Caco-2 (cell line): ENCODE measurements around the gene SLC6A7. TPM values are rescaled to one million over a fixed set of nuclear protein-coding genes. Genes with fewer than 3 reads are reported as not detected.

Experiments used
- BruUV-seq: library from RNA; stranded (reverse); fragments of 400-500 nt; replicated peaks from 2 replicates; lab custom pipeline; 2021; lab: Mats Ljungman, UMichigan
- CTCF ChIA-PET: fragments of 300-600 bp; sonication (Branson Sonifier 250); formaldehyde crosslinking; loops from one replicate; lab custom pipeline; 2022; ENCODE audit warnings: antibody characterized with exemption; lab: Charles Lee
- POLR2A ChIA-PET: fragments of 300-600 bp; sonication (Branson Sonifier 250); formaldehyde crosslinking; loops from one replicate; lab custom pipeline; 2022; ENCODE audit warnings: antibody characterized with exemption; lab: Charles Lee
- DNase-seq, 2 experiments: peaks; one replicate each; pipeline versions ENCODE4 v3.0.0 to v3.0.0-alpha.2; 2020 to 2022
- H3K27me3 ChIP-seq: replicated peaks from 2 replicates; pipeline ENCODE4 v1.6.0; 2011; ENCODE audit warnings: low read length; ENCODE audit not compliant: control insufficient read depth, insufficient read depth
- H3K36me3 ChIP-seq: 2 replicates; pipeline ENCODE4 v1.5.1; 2011; ENCODE audit warnings: low read length; ENCODE audit not compliant: control insufficient read depth, insufficient read depth
- H3K4me1 ChIP-seq: fragments of 250-450 bp; sonication (Bioruptor Pico); 2 replicates; pipeline ENCODE4 v1.5.1; 2020; ENCODE audit warnings: mild to moderate bottlenecking
- H3K4me3 ChIP-seq: 2 replicates; pipeline ENCODE4 v1.5.1; 2011; ENCODE audit warnings: low read depth, mild to moderate bottlenecking, control low read depth, low read length
- H3K9me3 ChIP-seq: fragments of 250-450 bp; sonication (Bioruptor Pico); 2 replicates; pipeline ENCODE4 v1.5.1; 2020; ENCODE audit warnings: mild to moderate bottlenecking, moderate library complexity
- H3K27ac Mint-ChIP-seq: one replicate; pipeline ENCODE4 v1.8.0; 2022; ENCODE audit warnings: mixed read lengths; ENCODE audit not compliant: unreplicated experiment
- H3K27me3 Mint-ChIP-seq: one replicate; pipeline ENCODE4 v1.8.0; 2022; ENCODE audit warnings: mixed read lengths; ENCODE audit not compliant: insufficient read depth, unreplicated experiment
- H3K36me3 Mint-ChIP-seq: one replicate; pipeline ENCODE4 v1.8.0; 2022; ENCODE audit warnings: mild to moderate bottlenecking, mixed read lengths; ENCODE audit not compliant: insufficient read depth, unreplicated experiment
- H3K4me1 Mint-ChIP-seq: one replicate; pipeline ENCODE4 v1.8.0; 2022; ENCODE audit warnings: low read depth, mixed read lengths; ENCODE audit not compliant: unreplicated experiment
- H3K4me3 Mint-ChIP-seq: one replicate; pipeline ENCODE4 v1.8.0; 2022; ENCODE audit warnings: mild to moderate bottlenecking, moderate library complexity, mixed read lengths; ENCODE audit not compliant: unreplicated experiment
- H3K9me3 Mint-ChIP-seq: one replicate; pipeline ENCODE4 v1.8.0; 2022; ENCODE audit warnings: mixed read lengths; ENCODE audit not compliant: unreplicated experiment
- CTCF ChIP-seq, 2 experiments: fragments of 200-600 bp in 1 of 2; IDR thresholded peaks; 1 replicate in 1 of 2; 2 replicates in 1 of 2; pipeline versions ENCODE4 v1.5.1 to v1.8.0; 2011 to 2022; ENCODE audit warnings: antibody characterized with exemption in 1 of 2, control low read depth in 1 of 2, inconsistent platforms in 1 of 2, low read depth in 1 of 2, low read length in 1 of 2, mild to moderate bottlenecking in 1 of 2, moderate library complexity in 1 of 2; ENCODE audit not compliant: insufficient read depth in 1 of 2, severe bottlenecking in 1 of 2, unreplicated experiment in 1 of 2
- intact Hi-C: fragments of 100-400 bp; cut with micrococcal nuclease; formaldehyde crosslinking; loops from one replicate; pipeline ENCODE4 v1.10.0; 2022; ENCODE audit not compliant: unreplicated experiment
- total RNA-seq: library from RNA; stranded (reverse); gene quantifications from 2 replicates; pipeline ENCODE4 v1.2.3, GENCODE V29; 2022

SLC6A7 gene
- total RNA-seq, 1 experiment from 2014 or later = not detected

- Mint-ChIP-seq H3K27ac (peak overlapping the region; percentile 56), H3K36me3 (peaks cover 10% of the 10 kb centered on the region), H3K27me3 (no peaks in the 10 kb centered on the region), H3K4me3 (no peak overlapping the region), H3K4me1 (peaks cover 37% of the 10 kb centered on the region), H3K9me3 (no peaks in the 10 kb centered on the region)
- Histone ChIP-seq H3K4me3 (no peak overlapping the region), H3K9me3 (no peaks in the 10 kb centered on the region), H3K4me1 (peaks cover 25% of the 10 kb centered on the region), H3K27me3 (no peaks in the 10 kb centered on the region), H3K36me3 (no peaks in the 10 kb centered on the region)
- ChIA-PET CTCF (interaction anchor here (0.6 to 1.1 kb wide), 2 partner anchors 12 to 20 kb away, joined by 3 to 4 read pairs; no protein-coding TSS in a partner anchor), POLR2A (no interaction called here)
- intact Hi-C loops = no loop called here
- no peak for TF ChIP-seq CTCF (IDR thresholded peaks at IDR 0.05; ENCODE audit: insufficient read depth in 1 of 2, low read depth in 1 of 2, low read length in 1 of 2, severe bottlenecking in 1 of 2, unreplicated experiment in 1 of 2)
- no peak for DNase-seq
- BruUV-seq = no TSS peak
Measured at GRCh38 chr5:150158170-150158949, 31.5 kb upstream of the SLC6A7 start.

- no peaks in the 10 kb centered on the region for H3K36me3 ChIP-seq
- Mint-ChIP-seq H3K9me3 (no peaks in the 10 kb centered on the region), H3K4me1 (peaks cover 38% of the 10 kb centered on the region), H3K36me3 (peaks cover 15% of the 10 kb centered on the region), H3K27ac (peak overlapping the region; percentile 56), H3K27me3 (no peaks in the 10 kb centered on the region), H3K4me3 (no peak overlapping the region)
- no TSS peak for BruUV-seq
- no peak overlapping the region for H3K4me3 ChIP-seq
- H3K4me1 ChIP-seq = peaks cover 32% of the 10 kb centered on the region
- no peak for TF ChIP-seq CTCF (IDR thresholded peaks at IDR 0.05; ENCODE audit: insufficient read depth in 1 of 2, low read depth in 1 of 2, low read length in 1 of 2, severe bottlenecking in 1 of 2, unreplicated experiment in 1 of 2)
- no peaks in the 10 kb centered on the region for H3K9me3 ChIP-seq
- intact Hi-C loops = no loop called here
- ChIA-PET POLR2A (no interaction called here), CTCF (interaction anchor here (0.6 to 0.7 kb wide), 2 partner anchors 13 to 18 kb away, joined by 3 to 5 read pairs; no protein-coding TSS in a partner anchor)
- H3K27me3 ChIP-seq = no peaks in the 10 kb centered on the region
- DNase-seq = no peak
Measured at GRCh38 chr5:150159031-150159430, 30.8 kb upstream of the SLC6A7 start.

GRCh38 chr5:150159741-150160179, 30.1 kb upstream of the SLC6A7 start:
- BruUV-seq = no TSS peak
- ChIA-PET CTCF (interaction anchor here (0.7 to 1.3 kb wide), 2 partner anchors 18 to 134 kb away, joined by 3 to 5 read pairs; no protein-coding TSS in a partner anchor), POLR2A (no interaction called here)
- DNase-seq = no peak
- H3K4me1 ChIP-seq = peaks cover 39% of the 10 kb centered on the region
- H3K27me3 ChIP-seq = no peaks in the 10 kb centered on the region
- no peaks in the 10 kb centered on the region for H3K9me3 ChIP-seq
- intact Hi-C loops = loop anchor here (2.0 kb wide), 1 partner anchor 51 kb away; no protein-coding TSS in a partner anchor
- no peak for TF ChIP-seq CTCF (IDR thresholded peaks at IDR 0.05; ENCODE audit: insufficient read depth in 1 of 2, low read depth in 1 of 2, low read length in 1 of 2, severe bottlenecking in 1 of 2, unreplicated experiment in 1 of 2)
- H3K36me3 Mint-ChIP-seq = peaks cover 15% of the 10 kb centered on the region
- H3K9me3 Mint-ChIP-seq = no peaks in the 10 kb centered on the region
- H3K36me3 ChIP-seq = no peaks in the 10 kb centered on the region
- no peak overlapping the region for H3K27ac Mint-ChIP-seq
- peaks cover 38% of the 10 kb centered on the region for H3K4me1 Mint-ChIP-seq
- H3K4me3 Mint-ChIP-seq = no peak overlapping the region
- no peak overlapping the region for H3K4me3 ChIP-seq
- H3K27me3 Mint-ChIP-seq = no peaks in the 10 kb centered on the region
